ENCODE measurements around the gene YJEFN3.

DNA sequence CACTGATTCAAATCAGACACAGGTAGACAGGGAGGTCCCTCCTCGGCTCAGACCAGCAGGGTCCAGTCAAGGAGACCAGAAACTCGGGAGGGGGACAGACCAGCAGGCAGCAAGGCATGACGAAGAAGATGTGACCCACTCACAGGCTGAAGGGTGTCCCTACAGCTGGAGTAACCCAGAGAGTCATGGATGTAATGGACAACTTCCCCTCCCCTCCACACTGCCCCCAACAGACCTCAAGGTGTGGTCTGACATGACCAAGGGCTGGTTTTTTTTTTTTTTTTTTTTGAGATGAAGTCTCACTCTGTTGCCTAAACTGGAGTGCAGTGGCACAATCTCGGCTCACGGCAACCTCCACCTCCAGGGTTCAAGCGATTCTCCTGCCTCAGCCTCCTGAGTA lies 55.6 kb downstream of the YJEFN3 start:
- TF ChIP-seq, protein P1, sequence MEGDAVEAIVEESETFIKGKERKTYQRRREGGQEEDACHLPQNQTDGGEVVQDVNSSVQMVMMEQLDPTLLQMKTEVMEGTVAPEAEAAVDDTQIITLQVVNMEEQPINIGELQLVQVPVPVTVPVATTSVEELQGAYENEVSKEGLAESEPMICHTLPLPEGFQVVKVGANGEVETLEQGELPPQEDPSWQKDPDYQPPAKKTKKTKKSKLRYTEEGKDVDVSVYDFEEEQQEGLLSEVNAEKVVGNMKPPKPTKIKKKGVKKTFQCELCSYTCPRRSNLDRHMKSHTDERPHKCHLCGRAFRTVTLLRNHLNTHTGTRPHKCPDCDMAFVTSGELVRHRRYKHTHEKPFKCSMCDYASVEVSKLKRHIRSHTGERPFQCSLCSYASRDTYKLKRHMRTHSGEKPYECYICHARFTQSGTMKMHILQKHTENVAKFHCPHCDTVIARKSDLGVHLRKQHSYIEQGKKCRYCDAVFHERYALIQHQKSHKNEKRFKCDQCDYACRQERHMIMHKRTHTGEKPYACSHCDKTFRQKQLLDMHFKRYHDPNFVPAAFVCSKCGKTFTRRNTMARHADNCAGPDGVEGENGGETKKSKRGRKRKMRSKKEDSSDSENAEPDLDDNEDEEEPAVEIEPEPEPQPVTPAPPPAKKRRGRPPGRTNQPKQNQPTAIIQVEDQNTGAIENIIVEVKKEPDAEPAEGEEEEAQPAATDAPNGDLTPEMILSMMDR (IDR thresholded peaks at IDR 0.05), result no peak
- no peak for TF ChIP-seq POLR2A (IDR thresholded peaks at IDR 0.05)
- TF ChIP-seq POLR2AphosphoS5 (IDR thresholded peaks at IDR 0.05), result no peak
